Measurements from ENCODE around the gene SPATA6L. TPM values are rescaled to one million over a fixed set of nuclear protein-coding genes. Genes with fewer than 3 reads are reported as not detected.

Gene SPATA6L
- total RNA-seq, 1 experiment from 2014 or later, result 2.4 TPM

- Mint-ChIP-seq H3K9me3 (ENCODE audit: unreplicated experiment) (no peaks in the 10 kb centered on the region), H3K4me3 (ENCODE audit: unreplicated experiment) (no peak overlapping the region), H3K4me1 (ENCODE audit: low read depth, unreplicated experiment) (no peaks in the 10 kb centered on the region), H3K36me3 (ENCODE audit: insufficient read depth, unreplicated experiment) (no peaks in the 10 kb centered on the region), H3K27ac (ENCODE audit: unreplicated experiment) (no peak overlapping the region), H3K27me3 (ENCODE audit: insufficient read depth, unreplicated experiment) (no peaks in the 10 kb centered on the region)
- BruUV-seq (replicated peaks), result no TSS peak
- CTCF ChIA-PET, result interaction anchor here (0.6 to 2.3 kb wide), 7 partner anchors 26 to 1796 kb away, joined by 3 to 11 read pairs (median 7); partner anchors contain the start of gene PUM3
- no peaks in the 10 kb centered on the region for H3K27me3 ChIP-seq (replicated peaks; ENCODE audit: control insufficient read depth, insufficient read depth, low read length)
- H3K36me3 ChIP-seq (ENCODE audit: control insufficient read depth, insufficient read depth, low read length), result no peaks in the 10 kb centered on the region
- no peaks in the 10 kb centered on the region for H3K4me1 ChIP-seq
- intact Hi-C loops (cut with micrococcal nuclease; ENCODE audit: unreplicated experiment), result loop anchor here (1.0 to 5.0 kb wide), 3 partner anchors 36 to 323 kb away; no protein-coding TSS in a partner anchor
- peak in 1 of 2 experiments; percentile 28 for DNase-seq
- peak; percentile 21 to 45 for TF ChIP-seq CTCF (IDR thresholded peaks at IDR 0.05; ENCODE audit: insufficient read depth in 1 of 2, low read depth in 1 of 2, low read length in 1 of 2, severe bottlenecking in 1 of 2, unreplicated experiment in 1 of 2)
- POLR2A ChIA-PET, result no interaction called here
- no peaks in the 10 kb centered on the region for H3K9me3 ChIP-seq
- no peak overlapping the region for H3K4me3 ChIP-seq (ENCODE audit: low read depth, low read length)
These were observed 26.3 kb downstream of the SPATA6L start for GRCh38 chr9:4640027-4640426.

GRCh38 chr9:4639420-4639819 is 26.9 kb downstream of the SPATA6L start:
- no peak for TF ChIP-seq CTCF (IDR thresholded peaks at IDR 0.05; ENCODE audit: insufficient read depth in 1 of 2, low read depth in 1 of 2, low read length in 1 of 2, severe bottlenecking in 1 of 2, unreplicated experiment in 1 of 2)
- intact Hi-C loops (cut with micrococcal nuclease; ENCODE audit: unreplicated experiment), result no loop called here
- Mint-ChIP-seq H3K27me3 (ENCODE audit: insufficient read depth, unreplicated experiment) (no peaks in the 10 kb centered on the region), H3K4me1 (ENCODE audit: low read depth, unreplicated experiment) (no peaks in the 10 kb centered on the region), H3K27ac (ENCODE audit: unreplicated experiment) (no peak overlapping the region), H3K4me3 (ENCODE audit: unreplicated experiment) (no peak overlapping the region), H3K36me3 (ENCODE audit: insufficient read depth, unreplicated experiment) (no peaks in the 10 kb centered on the region), H3K9me3 (ENCODE audit: unreplicated experiment) (no peaks in the 10 kb centered on the region)
- H3K4me3 ChIP-seq (ENCODE audit: low read depth, low read length), result no peak overlapping the region
- no peaks in the 10 kb centered on the region for H3K27me3 ChIP-seq (replicated peaks; ENCODE audit: control insufficient read depth, insufficient read depth, low read length)
- no peak for DNase-seq
- ChIA-PET CTCF (interaction anchor here (0.6 to 2.3 kb wide), 5 partner anchors 35 to 324 kb away, joined by 3 to 11 read pairs (median 7); no protein-coding TSS in a partner anchor), POLR2A (no interaction called here)
- no peaks in the 10 kb centered on the region for H3K4me1 ChIP-seq
- H3K36me3 ChIP-seq (ENCODE audit: control insufficient read depth, insufficient read depth, low read length), result no peaks in the 10 kb centered on the region
- BruUV-seq (replicated peaks), result no TSS peak
- no peaks in the 10 kb centered on the region for H3K9me3 ChIP-seq

- Mint-ChIP-seq H3K4me1 (ENCODE audit: low read depth, unreplicated experiment) (no peaks in the 10 kb centered on the region), H3K9me3 (ENCODE audit: unreplicated experiment) (no peaks in the 10 kb centered on the region), H3K27me3 (ENCODE audit: insufficient read depth, unreplicated experiment) (no peaks in the 10 kb centered on the region), H3K27ac (ENCODE audit: unreplicated experiment) (no peak overlapping the region), H3K36me3 (ENCODE audit: insufficient read depth, unreplicated experiment) (no peaks in the 10 kb centered on the region), H3K4me3 (ENCODE audit: unreplicated experiment) (no peak overlapping the region)
- Histone ChIP-seq H3K36me3 (ENCODE audit: control insufficient read depth, insufficient read depth, low read length) (no peaks in the 10 kb centered on the region), H3K9me3 (no peaks in the 10 kb centered on the region), H3K4me3 (ENCODE audit: low read depth, low read length) (no peak overlapping the region), H3K4me1 (no peaks in the 10 kb centered on the region), H3K27me3 (replicated peaks; ENCODE audit: control insufficient read depth, insufficient read depth, low read length) (no peaks in the 10 kb centered on the region)
- no peak for TF ChIP-seq CTCF (IDR thresholded peaks at IDR 0.05; ENCODE audit: insufficient read depth in 1 of 2, low read depth in 1 of 2, low read length in 1 of 2, severe bottlenecking in 1 of 2, unreplicated experiment in 1 of 2)
- BruUV-seq (replicated peaks), result no TSS peak
- intact Hi-C loops (cut with micrococcal nuclease; ENCODE audit: unreplicated experiment), result no loop called here
- POLR2A ChIA-PET, result no interaction called here
- CTCF ChIA-PET, result interaction anchor here (1.5 to 2.3 kb wide), 2 partner anchors 252 to 256 kb away, joined by 8 to 11 read pairs; no protein-coding TSS in a partner anchor
- no peak for DNase-seq
These were observed 27.3 kb downstream of the SPATA6L start for GRCh38 chr9:4638968-4639367.

Measured in Caco-2 (cell line).